ENCODE data around the gene TMEM184A. TPM values are rescaled to one million over a fixed set of nuclear protein-coding genes. Genes with fewer than 3 reads are reported as not detected.

The TMEM184A gene
- total RNA-seq, 1 donor from 2014 or later: 0.27 TPM

- H3K27me3 Mint-ChIP-seq (ENCODE audit: unreplicated experiment): no peaks in the 10 kb centered on the region
- no peak for TF ChIP-seq CTCF (IDR thresholded peaks at IDR 0.05)
- H3K9me3 Mint-ChIP-seq (ENCODE audit: unreplicated experiment): no peaks in the 10 kb centered on the region
- no peak overlapping the region for H3K4me3 Mint-ChIP-seq (ENCODE audit: unreplicated experiment)
- H3K27ac Mint-ChIP-seq (ENCODE audit: unreplicated experiment): no peak overlapping the region
- H3K36me3 Mint-ChIP-seq (ENCODE audit: unreplicated experiment): peaks cover 16% of the 10 kb centered on the region
- no peak for DNase-seq (ENCODE audit: extremely low spot score, unreplicated experiment)
- H3K4me1 Mint-ChIP-seq (ENCODE audit: unreplicated experiment): peaks cover 13% of the 10 kb centered on the region
Measured at GRCh38 chr7:1498370-1499305, 57.4 kb downstream of the TMEM184A start.

GRCh38 chr7:1497293-1497927 lies 58.6 kb downstream of the TMEM184A start:
- Mint-ChIP-seq H3K27me3 (ENCODE audit: unreplicated experiment) (no peaks in the 10 kb centered on the region), H3K4me3 (ENCODE audit: unreplicated experiment) (no peak overlapping the region), H3K4me1 (ENCODE audit: unreplicated experiment) (peaks cover 7% of the 10 kb centered on the region), H3K36me3 (ENCODE audit: unreplicated experiment) (peaks cover 17% of the 10 kb centered on the region), H3K9me3 (ENCODE audit: unreplicated experiment) (no peaks in the 10 kb centered on the region), H3K27ac (ENCODE audit: unreplicated experiment) (no peak overlapping the region)
- TF ChIP-seq CTCF (IDR thresholded peaks at IDR 0.05): no peak
- no peak for DNase-seq (ENCODE audit: extremely low spot score, unreplicated experiment)

GRCh38 chr7:1496531-1497292 lies 59.3 kb downstream of the TMEM184A start:
- Mint-ChIP-seq H3K4me1 (ENCODE audit: unreplicated experiment) (no peaks in the 10 kb centered on the region), H3K9me3 (ENCODE audit: unreplicated experiment) (no peaks in the 10 kb centered on the region), H3K36me3 (ENCODE audit: unreplicated experiment) (peaks cover 23% of the 10 kb centered on the region), H3K4me3 (ENCODE audit: unreplicated experiment) (no peak overlapping the region), H3K27ac (ENCODE audit: unreplicated experiment) (no peak overlapping the region), H3K27me3 (ENCODE audit: unreplicated experiment) (no peaks in the 10 kb centered on the region)
- no peak for TF ChIP-seq CTCF (IDR thresholded peaks at IDR 0.05)
- no peak for DNase-seq (ENCODE audit: extremely low spot score, unreplicated experiment)

- Mint-ChIP-seq H3K36me3 (ENCODE audit: unreplicated experiment) (peaks cover 24% of the 10 kb centered on the region), H3K4me3 (ENCODE audit: unreplicated experiment) (no peak overlapping the region), H3K27me3 (ENCODE audit: unreplicated experiment) (no peaks in the 10 kb centered on the region), H3K27ac (ENCODE audit: unreplicated experiment) (no peak overlapping the region), H3K4me1 (ENCODE audit: unreplicated experiment) (no peaks in the 10 kb centered on the region), H3K9me3 (ENCODE audit: unreplicated experiment) (no peaks in the 10 kb centered on the region)
- no peak for TF ChIP-seq CTCF (IDR thresholded peaks at IDR 0.05)
- DNase-seq (ENCODE audit: extremely low spot score, unreplicated experiment): no peak
Measured at GRCh38 chr7:1495564-1496242, 60.3 kb downstream of the TMEM184A start.

Measured in osteocyte (in vitro differentiated cells).